Medulla oblongata (tissue), 1 donor: ENCODE data around the gene CPED1.
"Not testable (repeated sequence)": the region's sequence is repeated elsewhere in the genome, so short reads cannot be mapped to it uniquely, and the experiment has no call there.

Experiments used
- DNase-seq: peaks from one replicate; pipeline ENCODE4 v3.0.0-alpha.2; 2015; ENCODE audit errors: extremely low spot score

Gene CPED1

GRCh38 chr7:120981117-120981516 is 7.4 kb upstream of the CPED1 start:
- DNase-seq, result no peak

GRCh38 chr7:120981888-120982615 is 6.5 kb upstream of the CPED1 start:
- DNase-seq, result no peak

- DNase-seq, result not testable (repeated sequence)
Observed at GRCh38 chr7:120983592-120983991, 4.9 kb upstream of the CPED1 start.

- no peak for DNase-seq
Observed at GRCh38 chr7:120984406-120984805, 4.1 kb upstream of the CPED1 start.

- no peak for DNase-seq
Observed at GRCh38 chr7:120985130-120985758, 3.3 kb upstream of the CPED1 start.

GRCh38 chr7:120985839-120986238 is 2.7 kb upstream of the CPED1 start:
- DNase-seq, result no peak

- no peak for DNase-seq
Observed at GRCh38 chr7:120986650-120987049, 1.9 kb upstream of the CPED1 start.

GRCh38 chr7:120987280-120987679 is 1.2 kb upstream of the CPED1 start:
- DNase-seq, result no peak

- peak; percentile 96 for DNase-seq
Observed at GRCh38 chr7:120987683-120988590, 574 bp upstream of the CPED1 start.

- DNase-seq, result peak; percentile 62
Observed at GRCh38 chr7:120989257-120990220, 1.0 kb downstream of the CPED1 start.

GRCh38 chr7:120990468-120991118 is 2.1 kb downstream of the CPED1 start:
- DNase-seq, result peak; percentile 44

- DNase-seq, result no peak
Observed at GRCh38 chr7:120991161-120991560, 2.6 kb downstream of the CPED1 start.

GRCh38 chr7:120991581-120991980 is 3.1 kb downstream of the CPED1 start:
- DNase-seq, result no peak

GRCh38 chr7:120992272-120992964 is 3.9 kb downstream of the CPED1 start:
- DNase-seq, result no peak

- DNase-seq, result no peak
Observed at GRCh38 chr7:120992965-120993494, 4.5 kb downstream of the CPED1 start.

GRCh38 chr7:120993553-120994191 is 5.2 kb downstream of the CPED1 start:
- no peak for DNase-seq

GRCh38 chr7:120994512-120995410 is 6.2 kb downstream of the CPED1 start:
- no peak for DNase-seq

- DNase-seq, result no peak
Observed at GRCh38 chr7:120995654-120996053, 7.1 kb downstream of the CPED1 start.
